T-helper 17 cell (primary cell): ENCODE data around the gene BABAM1. TPM values are rescaled to one million over a fixed set of nuclear protein-coding genes. Genes with fewer than 3 reads are reported as not detected.

Experiments
- ATAC-seq: fragments of 150-1000 bp; cut with Tn5 transposase; 2 replicates; pipeline ENCODE4 v1.10.0; 2021; ENCODE audit warnings: mild to moderate bottlenecking, moderate library complexity
- DNase-seq, 3 donors: peaks; one replicate each; pipeline versions ENCODE4 v3.0.0 to v3.0.0-alpha.2; 2020 to 2021
- H3K9me3 ChIP-seq: one replicate; pipeline ENCODE4 v1.7.0; 2013; ENCODE audit warnings: low read length, mild to moderate bottlenecking; ENCODE audit not compliant: control insufficient read depth, poor library complexity, severe bottlenecking
- H3K27ac Mint-ChIP-seq: one replicate; pipeline ENCODE4 v1.8.0; 2022; ENCODE audit warnings: mild to moderate bottlenecking, moderate library complexity, mixed read lengths
- H3K27me3 Mint-ChIP-seq: one replicate; pipeline ENCODE4 v1.8.0; 2022; ENCODE audit warnings: mixed read lengths
- H3K36me3 Mint-ChIP-seq: one replicate; pipeline ENCODE4 v1.8.0; 2022; ENCODE audit warnings: low read depth, mixed read lengths
- H3K4me1 Mint-ChIP-seq: one replicate; pipeline ENCODE4 v1.8.0; 2022; ENCODE audit warnings: mild to moderate bottlenecking, mixed read lengths
- H3K4me3 Mint-ChIP-seq: one replicate; pipeline ENCODE4 v1.8.0; 2022; ENCODE audit warnings: mild to moderate bottlenecking, moderate library complexity, mixed read lengths
- total RNA-seq, 4 donors: library from RNA in 2 of 4; stranded (reverse) in 2 of 4; gene quantifications; one replicate each; pipeline ENCODE4 v1.2.3 and lab custom pipeline; 2022 to 2026

The BABAM1 gene
- total RNA-seq, 2 donors from 2014 or later: 70.7 to 72.2 TPM

GRCh38 chr19:17236811-17237543 is 30.3 kb upstream of the BABAM1 start:
- H3K27ac Mint-ChIP-seq: no peak overlapping the region
- ATAC-seq: no peak
- H3K4me3 Mint-ChIP-seq: peak overlapping the region; percentile 75

GRCh38 chr19:17237747-17238706 is 29.2 kb upstream of the BABAM1 start:
- no peaks in the 10 kb centered on the region for H3K9me3 ChIP-seq
- Mint-ChIP-seq H3K4me3 (peak overlapping the region; percentile 78), H3K36me3 (no peaks in the 10 kb centered on the region), H3K4me1 (peaks cover 17% of the 10 kb centered on the region), H3K27me3 (no peaks in the 10 kb centered on the region), H3K27ac (peak overlapping the region; percentile 37)
- DNase-seq (no peak), ATAC-seq (no peak)

More at GRCh38 chr19:17236811-17237543, 30.3 kb upstream of the BABAM1 start:
- Mint-ChIP-seq H3K27me3 (no peaks in the 10 kb centered on the region), H3K36me3 (no peaks in the 10 kb centered on the region), H3K4me1 (peaks cover 15% of the 10 kb centered on the region)
- H3K9me3 ChIP-seq: no peaks in the 10 kb centered on the region
- DNase-seq: no peak

GRCh38 chr19:17240062-17240752 is 27.0 kb upstream of the BABAM1 start:
- H3K4me3 Mint-ChIP-seq: no peak overlapping the region
- ATAC-seq (no peak), DNase-seq (no peak)
- H3K27me3 Mint-ChIP-seq: no peaks in the 10 kb centered on the region
- H3K9me3 ChIP-seq: no peaks in the 10 kb centered on the region
- H3K27ac Mint-ChIP-seq: peak overlapping the region; percentile 37
- peaks cover 11% of the 10 kb centered on the region for H3K4me1 Mint-ChIP-seq
- no peaks in the 10 kb centered on the region for H3K36me3 Mint-ChIP-seq

GRCh38 chr19:17240826-17241399 is 26.3 kb upstream of the BABAM1 start:
- Mint-ChIP-seq H3K27me3 (no peaks in the 10 kb centered on the region), H3K4me3 (no peak overlapping the region), H3K27ac (peak overlapping the region; percentile 37), H3K36me3 (no peaks in the 10 kb centered on the region), H3K4me1 (peaks cover 9% of the 10 kb centered on the region)
- H3K9me3 ChIP-seq: no peaks in the 10 kb centered on the region
- no peak for DNase-seq
- ATAC-seq: no peak

- no peaks in the 10 kb centered on the region for H3K36me3 Mint-ChIP-seq
- peaks cover 18% of the 10 kb centered on the region for H3K4me1 Mint-ChIP-seq
- no peak overlapping the region for H3K27ac Mint-ChIP-seq
- H3K27me3 Mint-ChIP-seq: no peaks in the 10 kb centered on the region
- ATAC-seq: no peak
- no peak for DNase-seq
- H3K4me3 Mint-ChIP-seq: no peak overlapping the region
- no peaks in the 10 kb centered on the region for H3K9me3 ChIP-seq
Measured at GRCh38 chr19:17242431-17243208, 24.6 kb upstream of the BABAM1 start.

GRCh38 chr19:17243211-17243829 is 23.9 kb upstream of the BABAM1 start:
- DNase-seq (no peak), ATAC-seq (no peak)
- H3K9me3 ChIP-seq: no peaks in the 10 kb centered on the region
- H3K27me3 Mint-ChIP-seq: no peaks in the 10 kb centered on the region
- H3K4me3 Mint-ChIP-seq: peak overlapping the region; percentile 60
- H3K4me1 Mint-ChIP-seq: peaks cover 17% of the 10 kb centered on the region
- H3K27ac Mint-ChIP-seq: no peak overlapping the region
- H3K36me3 Mint-ChIP-seq: no peaks in the 10 kb centered on the region

DNA sequence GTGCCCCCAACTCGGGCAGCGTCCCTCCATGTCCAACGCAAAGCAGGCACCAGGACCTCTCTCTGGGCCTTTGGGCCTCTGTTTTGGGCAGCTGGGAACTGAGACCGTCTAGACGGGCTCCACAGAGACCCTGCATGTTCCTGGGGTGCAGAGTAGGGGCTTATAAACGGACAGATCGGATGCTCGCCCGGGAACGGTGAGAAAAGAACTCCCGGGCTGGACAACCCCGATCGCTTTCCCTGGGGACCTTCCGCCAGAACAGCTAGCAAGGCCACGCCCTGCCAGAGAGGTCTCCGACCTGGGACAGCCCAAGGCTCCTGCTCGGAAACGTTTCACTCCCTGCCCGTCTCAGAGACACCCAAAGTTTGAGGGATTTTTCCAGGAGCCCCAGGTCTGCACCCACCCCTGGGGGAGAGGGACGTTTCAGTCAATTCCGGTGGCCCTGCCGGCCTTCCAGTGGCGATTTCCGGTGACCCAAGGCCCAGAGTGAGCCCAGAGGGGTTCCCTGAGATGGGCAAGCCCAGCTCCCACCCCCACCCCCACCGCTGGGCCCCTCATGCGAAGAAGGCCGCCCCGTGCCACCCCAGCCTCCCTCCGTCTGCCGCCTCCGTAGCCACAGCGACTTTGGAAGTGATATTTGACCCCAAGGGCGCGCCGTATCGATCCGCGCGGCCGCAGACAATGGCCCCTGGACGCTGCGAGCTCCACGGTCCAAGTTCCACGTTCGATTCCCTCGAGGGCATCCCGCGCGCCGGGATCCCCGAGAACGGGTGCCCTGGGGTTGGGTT is 23.2 kb upstream of the BABAM1 start:
- ATAC-seq (no peak), DNase-seq (no peak)
- Mint-ChIP-seq H3K4me1 (peaks cover 17% of the 10 kb centered on the region), H3K27me3 (no peaks in the 10 kb centered on the region), H3K4me3 (peak overlapping the region; percentile 60), H3K27ac (no peak overlapping the region), H3K36me3 (no peaks in the 10 kb centered on the region)
- no peaks in the 10 kb centered on the region for H3K9me3 ChIP-seq

DNA sequence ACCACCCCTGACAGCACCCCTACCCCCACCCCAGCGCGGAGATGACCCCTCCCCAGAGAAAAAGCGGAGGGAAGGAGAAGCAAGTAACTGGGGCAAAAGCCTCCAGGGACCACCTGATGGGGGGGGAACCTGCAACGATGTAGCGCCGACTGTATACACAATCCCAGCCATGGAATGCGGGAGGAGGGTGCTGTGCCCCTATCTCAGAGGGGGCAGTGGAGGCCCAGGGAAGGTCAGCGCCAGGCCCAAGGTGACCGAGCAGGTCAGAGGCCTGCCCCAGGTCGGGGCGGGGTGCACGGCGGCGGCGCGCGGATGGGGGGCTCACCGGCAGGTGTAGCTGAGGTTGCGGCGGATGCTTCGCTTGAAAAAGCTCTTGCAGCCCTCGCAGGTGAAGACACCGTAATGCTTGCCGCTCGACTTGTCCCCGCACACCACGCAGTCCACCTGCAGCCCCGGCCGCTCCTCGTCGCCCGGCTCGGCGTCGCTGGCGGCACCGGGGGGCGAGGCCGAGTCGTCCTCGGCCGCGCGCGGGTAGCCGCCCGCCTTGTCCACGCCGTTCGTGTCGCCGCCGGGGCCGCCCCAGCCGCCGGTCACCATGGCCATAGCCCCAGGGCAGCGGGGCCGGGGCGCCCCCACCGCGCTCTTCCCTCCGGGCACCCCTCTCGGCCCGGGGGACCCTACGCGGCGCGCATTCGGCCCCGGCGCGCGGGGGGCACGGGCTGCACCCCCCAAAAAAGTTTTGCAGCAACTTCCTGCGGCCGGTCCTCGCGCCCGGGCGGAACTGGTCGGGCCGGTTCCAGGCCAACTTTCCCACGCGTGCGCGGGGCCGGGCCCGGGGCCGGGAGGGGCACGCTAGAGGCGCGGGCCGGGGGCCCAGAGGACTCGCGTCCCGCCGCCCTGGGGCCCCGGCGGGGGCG is 22.4 kb upstream of the BABAM1 start:
- no peaks in the 10 kb centered on the region for H3K27me3 Mint-ChIP-seq
- no peaks in the 10 kb centered on the region for H3K36me3 Mint-ChIP-seq
- ATAC-seq (no peak), DNase-seq (no peak)
- peak overlapping the region; percentile 60 for H3K4me3 Mint-ChIP-seq
- no peak overlapping the region for H3K27ac Mint-ChIP-seq
- peaks cover 17% of the 10 kb centered on the region for H3K4me1 Mint-ChIP-seq
- H3K9me3 ChIP-seq: no peaks in the 10 kb centered on the region

GRCh38 chr19:17245535-17245984 is 21.7 kb upstream of the BABAM1 start, which contains the start of gene NR2F6:
Gene NR2F6 (minus strand): TSS chr19:17245919. CDS start chr19:17245220, 699 bp downstream.
- Mint-ChIP-seq H3K36me3 (no peaks in the 10 kb centered on the region), H3K27me3 (no peaks in the 10 kb centered on the region), H3K4me3 (peak within 1 kb of the TSS; percentile 90), H3K4me1 (peaks cover 17% of the 10 kb centered on the region), H3K27ac (peak within 1 kb of the TSS; percentile 21)
- no peaks in the 10 kb centered on the region for H3K9me3 ChIP-seq
- peak in 1 of 3 donors; percentile 28 for DNase-seq
- ATAC-seq: peak; percentile 12

GRCh38 chr19:17246681-17247425 is 20.4 kb upstream of the BABAM1 start:
- no peak overlapping the region for H3K27ac Mint-ChIP-seq
- H3K27me3 Mint-ChIP-seq: no peaks in the 10 kb centered on the region
- H3K36me3 Mint-ChIP-seq: no peaks in the 10 kb centered on the region
- H3K4me1 Mint-ChIP-seq: peaks cover 14% of the 10 kb centered on the region
- DNase-seq (no peak), ATAC-seq (no peak)
- H3K9me3 ChIP-seq: no peaks in the 10 kb centered on the region
- peak overlapping the region; percentile 90 for H3K4me3 Mint-ChIP-seq
